Mucosa of descending colon (tissue), 3 donors: ENCODE data around the gene DDO. TPM values are rescaled to one million over a fixed set of nuclear protein-coding genes. Genes with fewer than 3 reads are reported as not detected.
A peak's percentile ranks its signal among the peaks of the same experiment; 100 is the strongest.

Experiments
- ATAC-seq: fragments of 200-7000 bp; cut with Tn5 transposase; one replicate; pipeline ENCODE4 v1.9.1; 2020; ENCODE audit warnings: mild to moderate bottlenecking, moderate library complexity
- DNase-seq, 3 donors: peaks; one replicate each; pipeline ENCODE4 v3.0.0-alpha.2; 2020
- H3K36me3 ChIP-seq: fragments of 200-600 bp; one replicate; pipeline ENCODE4 v1.8.0; 2021; ENCODE audit warnings: low read depth, mild to moderate bottlenecking
- H3K4me1 ChIP-seq: fragments of 200-600 bp; one replicate; pipeline ENCODE4 v1.8.0; 2021; ENCODE audit warnings: low read depth, mild to moderate bottlenecking
- H3K4me3 ChIP-seq: fragments of 200-600 bp; one replicate; pipeline ENCODE4 v1.8.0; 2021; ENCODE audit warnings: mild to moderate bottlenecking
- H3K9me3 ChIP-seq: fragments of 200-600 bp; one replicate; pipeline ENCODE4 v1.8.0; 2021; ENCODE audit warnings: mild to moderate bottlenecking
- intact Hi-C, 2 donors: fragments of 100-400 bp; cut with DNase I in 1 of 2; cut with micrococcal nuclease in 1 of 2; formaldehyde crosslinking; loops; one replicate each; pipeline versions ENCODE4 v1.11.0 to v1.11.1; 2022; cut with DNase I, micrococcal nuclease
- total RNA-seq, 3 donors: library from RNA; stranded (reverse); fragmentation: NEBNext Ultra II Directional in 2 of 3; extraction: Animal tissue kit (Norgen Biotek cat#: 25700) in 2 of 3; gene quantifications; one replicate each; pipeline versions ENCODE4 v1.2.1 to v1.2.4, GENCODE V29; 2021 to 2023
- TF ChIP-seq, protein P1 (sequence below): fragments of 200-600 bp; IDR thresholded peaks from one replicate; pipeline ENCODE4 v1.8.0; 2022; ENCODE audit warnings: antibody characterized with exemption, mild to moderate bottlenecking
- donor health status: DM: no; HTN: no; CAD: no; lungs with moderate emphysema.
- donor health status: DM: no; HTN: no; CAD: no.
- donor health status: DM: no; HTN: yes; CAD: no.

Gene DDO
- total RNA-seq, 3 donors from 2014 or later, result 2.6 to 3.5 (median 3.4) TPM

DNA sequence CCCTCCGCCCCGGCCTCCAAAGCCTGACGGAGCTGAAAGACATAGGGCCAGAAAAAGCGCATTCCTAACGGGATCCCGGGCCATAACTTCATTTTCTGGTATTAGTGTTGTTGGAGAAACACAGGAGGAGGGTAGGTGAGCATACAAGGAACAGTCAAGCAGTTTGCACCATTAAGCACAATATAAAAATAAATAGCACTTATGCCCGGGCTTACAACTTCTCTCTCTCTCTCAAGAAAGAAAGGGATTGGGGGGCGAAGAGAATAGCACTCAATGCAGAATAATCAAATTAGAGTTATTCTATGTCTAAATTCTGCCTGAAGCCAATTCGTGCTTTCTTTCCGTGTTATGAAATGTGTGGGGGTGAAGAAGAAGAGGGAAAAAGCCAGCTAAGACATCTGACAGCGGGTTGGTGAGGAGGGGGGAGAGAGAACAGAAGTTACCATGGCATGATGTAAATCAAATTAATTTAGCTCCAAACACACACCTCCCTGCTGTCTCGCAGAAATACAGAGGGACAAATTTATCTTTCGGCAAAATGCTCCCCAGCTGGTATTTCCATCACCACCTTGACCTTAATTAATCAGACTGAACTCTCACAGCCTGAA lies 56.7 kb downstream of the DDO start:
- intact Hi-C loops, result no loop called here
- no peak overlapping the region for H3K4me3 ChIP-seq
- TF ChIP-seq, protein P1, sequence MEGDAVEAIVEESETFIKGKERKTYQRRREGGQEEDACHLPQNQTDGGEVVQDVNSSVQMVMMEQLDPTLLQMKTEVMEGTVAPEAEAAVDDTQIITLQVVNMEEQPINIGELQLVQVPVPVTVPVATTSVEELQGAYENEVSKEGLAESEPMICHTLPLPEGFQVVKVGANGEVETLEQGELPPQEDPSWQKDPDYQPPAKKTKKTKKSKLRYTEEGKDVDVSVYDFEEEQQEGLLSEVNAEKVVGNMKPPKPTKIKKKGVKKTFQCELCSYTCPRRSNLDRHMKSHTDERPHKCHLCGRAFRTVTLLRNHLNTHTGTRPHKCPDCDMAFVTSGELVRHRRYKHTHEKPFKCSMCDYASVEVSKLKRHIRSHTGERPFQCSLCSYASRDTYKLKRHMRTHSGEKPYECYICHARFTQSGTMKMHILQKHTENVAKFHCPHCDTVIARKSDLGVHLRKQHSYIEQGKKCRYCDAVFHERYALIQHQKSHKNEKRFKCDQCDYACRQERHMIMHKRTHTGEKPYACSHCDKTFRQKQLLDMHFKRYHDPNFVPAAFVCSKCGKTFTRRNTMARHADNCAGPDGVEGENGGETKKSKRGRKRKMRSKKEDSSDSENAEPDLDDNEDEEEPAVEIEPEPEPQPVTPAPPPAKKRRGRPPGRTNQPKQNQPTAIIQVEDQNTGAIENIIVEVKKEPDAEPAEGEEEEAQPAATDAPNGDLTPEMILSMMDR, result no peak
- H3K9me3 ChIP-seq, result no peaks in the 10 kb centered on the region
- H3K36me3 ChIP-seq, result no peaks in the 10 kb centered on the region
- H3K4me1 ChIP-seq, result peaks cover 3% of the 10 kb centered on the region
- DNase-seq (no peak), ATAC-seq (no peak)

DNA sequence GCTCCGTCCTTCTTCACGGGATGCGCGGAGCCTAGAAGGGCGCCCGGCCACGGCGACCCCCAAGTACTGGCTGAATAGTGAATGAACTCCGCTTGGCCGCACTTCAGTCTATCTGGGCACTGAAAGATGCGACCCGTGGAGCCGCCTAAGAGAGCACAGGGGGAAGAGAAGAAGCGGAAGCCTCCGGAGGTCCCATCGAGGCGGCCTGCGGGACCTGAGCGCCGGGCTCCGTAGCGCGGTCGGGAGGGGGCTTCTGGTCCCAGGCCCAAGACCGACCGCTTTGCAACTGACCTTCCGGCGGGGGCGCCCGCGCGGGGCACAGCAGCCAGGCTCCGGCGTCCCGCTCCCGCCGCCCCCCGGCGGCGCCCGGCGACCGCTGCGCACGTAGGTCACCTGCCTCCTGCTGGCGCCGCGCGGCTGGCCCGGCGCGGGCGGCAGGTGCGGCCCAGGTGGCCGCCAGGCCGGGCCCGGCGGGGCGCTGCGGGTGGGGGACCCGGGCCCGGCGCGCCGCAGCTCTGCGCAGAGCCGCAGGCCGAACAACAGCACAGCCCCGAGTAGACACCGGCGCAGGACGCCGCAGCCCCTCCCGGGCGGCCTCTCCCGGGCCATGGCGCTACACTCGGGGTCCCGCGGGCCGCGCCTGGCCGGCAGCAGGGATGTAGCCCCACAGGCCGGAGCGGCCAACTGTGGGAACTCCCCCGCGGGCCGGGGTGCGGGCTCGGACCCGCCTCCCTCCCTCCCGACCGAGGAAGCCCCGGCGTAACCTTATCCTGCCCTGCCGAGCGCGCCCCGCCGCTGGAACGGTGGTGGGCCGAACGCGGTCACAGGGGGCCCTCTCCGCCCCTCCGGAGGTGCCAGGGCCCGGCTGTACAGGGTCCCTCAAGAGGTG lies 57.5 kb downstream of the DDO start, which contains the start of gene METTL24:
METTL24 (minus strand) TSS at position 686 of the 889 bp plus-strand sequence; CDS start at position 609, 77 bp downstream.
- peak; percentile 10 to 51 (median 28) for DNase-seq
- intact Hi-C loops, result no loop called here
- ATAC-seq, result peak; percentile 63
- no peaks in the 10 kb centered on the region for H3K9me3 ChIP-seq
- peaks cover 3% of the 10 kb centered on the region for H3K4me1 ChIP-seq
- H3K36me3 ChIP-seq, result no peaks in the 10 kb centered on the region
- no peak within 1 kb of the TSS for H3K4me3 ChIP-seq
- TF ChIP-seq, protein P1, result no peak

DNA sequence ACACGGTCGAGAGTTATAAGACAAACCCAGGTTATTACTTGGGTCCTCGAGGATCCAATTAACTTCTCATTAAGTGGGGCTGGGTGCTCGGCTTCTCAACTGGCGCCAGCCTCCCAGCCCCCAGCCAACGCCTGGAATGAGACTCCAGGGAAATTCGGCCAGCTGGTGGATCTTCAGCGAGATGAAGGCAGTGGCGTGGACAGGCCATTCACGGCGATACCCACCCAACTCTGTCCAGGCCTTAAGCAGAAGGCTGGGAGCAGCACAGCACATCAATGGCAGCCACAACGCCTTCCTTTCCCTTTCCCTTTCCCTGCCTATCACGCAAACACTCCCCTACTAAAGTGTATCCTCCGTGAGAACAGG lies 58.1 kb downstream of the DDO start:
- no peaks in the 10 kb centered on the region for H3K36me3 ChIP-seq
- ATAC-seq, result peak; percentile 38
- DNase-seq, result no peak
- H3K4me1 ChIP-seq, result peaks cover 3% of the 10 kb centered on the region
- TF ChIP-seq, protein P1, result no peak
- no peak overlapping the region for H3K4me3 ChIP-seq
- no peaks in the 10 kb centered on the region for H3K9me3 ChIP-seq
- intact Hi-C loops, result no loop called here

DNA sequence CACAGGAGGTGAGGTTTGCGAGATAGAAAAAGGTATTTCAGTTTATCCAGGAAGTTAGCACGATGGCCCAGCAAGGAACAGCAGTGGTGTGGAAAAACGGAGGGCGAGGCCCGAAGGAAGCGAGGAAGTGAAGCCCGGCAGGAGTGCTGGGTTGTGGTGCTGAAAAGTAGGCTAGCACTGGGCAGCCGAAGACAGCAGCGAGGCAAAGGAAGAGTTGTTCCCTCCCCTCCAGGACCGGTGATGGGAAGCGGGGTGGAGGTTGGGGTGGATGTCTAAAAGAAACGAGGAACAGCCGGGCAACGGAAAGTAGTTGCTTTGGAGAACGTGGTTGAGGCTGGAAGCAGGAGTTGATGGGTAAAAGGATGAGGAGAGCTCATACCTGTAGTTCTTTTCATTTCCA lies 58.6 kb downstream of the DDO start:
- H3K36me3 ChIP-seq, result no peaks in the 10 kb centered on the region
- no peak for ATAC-seq
- H3K9me3 ChIP-seq, result no peaks in the 10 kb centered on the region
- peaks cover 3% of the 10 kb centered on the region for H3K4me1 ChIP-seq
- intact Hi-C loops, result no loop called here
- no peak overlapping the region for H3K4me3 ChIP-seq
- TF ChIP-seq, protein P1, result no peak
- no peak for DNase-seq

DNA sequence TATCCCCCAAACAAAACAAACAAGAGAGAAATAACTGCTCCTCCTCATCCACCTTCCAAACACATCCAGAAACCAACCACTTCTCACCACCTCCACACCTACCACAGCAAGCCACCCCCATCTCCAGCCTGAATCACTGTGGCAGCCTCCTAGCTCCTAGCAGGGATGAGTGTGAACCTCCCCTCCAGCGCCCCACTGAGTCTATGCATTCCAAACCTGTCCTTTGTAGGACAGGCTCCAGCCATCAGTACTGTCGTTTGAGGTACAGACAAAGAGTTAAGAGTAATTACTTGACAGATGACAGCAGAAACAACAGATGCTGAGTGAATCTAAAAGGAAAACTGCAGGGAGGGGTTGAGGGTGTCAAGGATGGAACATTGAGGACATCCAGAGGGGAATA lies 59.6 kb downstream of the DDO start:
- H3K9me3 ChIP-seq, result no peaks in the 10 kb centered on the region
- intact Hi-C loops, result no loop called here
- no peak for DNase-seq
- no peak for ATAC-seq
- no peaks in the 10 kb centered on the region for H3K36me3 ChIP-seq
- TF ChIP-seq, protein P1, result no peak
- H3K4me3 ChIP-seq, result no peak overlapping the region
- peaks cover 3% of the 10 kb centered on the region for H3K4me1 ChIP-seq
